NCI-H1048 (cell line): Measurements from ENCODE around the gene SCG3.

Experiments used
- DNase-seq: peaks from one replicate; lab custom pipeline; 2025; lab: John Stamatoyannopoulos, UW

The SCG3 gene

GRCh38 chr15:51758645-51759044, 77.3 kb downstream of the SCG3 start:
- no peak for DNase-seq

DNA sequence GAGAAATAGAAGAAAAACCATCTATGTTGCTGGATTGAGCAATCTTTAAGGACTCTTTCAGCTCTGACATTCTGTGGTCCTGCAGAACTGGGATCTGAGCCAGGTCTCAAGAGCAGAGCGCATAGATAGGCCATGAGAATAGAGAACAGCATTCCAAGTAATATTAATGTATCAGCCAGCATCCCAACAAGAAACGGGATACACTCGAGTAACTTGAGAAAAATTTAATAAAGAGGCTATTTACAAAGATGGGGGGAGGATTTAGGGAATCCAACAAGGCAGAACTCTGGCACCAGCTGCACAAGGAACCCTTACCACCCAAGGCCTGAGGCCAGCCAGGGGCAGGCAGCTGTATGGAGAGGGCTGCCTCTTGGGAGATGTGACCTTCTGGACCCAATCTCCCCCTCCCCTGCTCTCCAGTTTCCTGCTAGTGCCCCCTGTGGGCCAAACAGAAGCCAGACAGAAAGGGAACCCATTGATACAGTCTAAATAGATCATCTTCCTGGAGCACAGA, 78.3 kb downstream of the SCG3 start:
- DNase-seq, result no peak

DNA sequence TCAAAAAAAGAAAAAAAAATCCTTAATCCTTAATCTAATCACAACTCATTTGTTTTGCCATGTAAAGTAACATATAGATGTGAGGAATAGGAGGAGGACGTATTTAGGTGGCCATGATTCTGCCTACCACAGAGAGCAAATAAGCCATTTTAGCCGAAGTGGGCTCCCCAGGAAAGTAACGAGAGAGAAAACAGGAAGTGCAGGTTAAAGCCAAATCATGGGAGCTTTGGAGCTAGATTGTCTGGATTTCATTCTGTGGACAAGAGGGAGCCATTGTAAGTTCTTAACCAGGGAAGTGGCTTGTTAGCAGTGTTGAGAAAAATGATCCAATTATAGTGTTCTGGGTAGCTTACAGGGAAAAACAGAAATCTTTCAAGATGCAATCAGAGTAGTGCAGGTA, 79.5 kb downstream of the SCG3 start:
- DNase-seq, result no peak

DNA sequence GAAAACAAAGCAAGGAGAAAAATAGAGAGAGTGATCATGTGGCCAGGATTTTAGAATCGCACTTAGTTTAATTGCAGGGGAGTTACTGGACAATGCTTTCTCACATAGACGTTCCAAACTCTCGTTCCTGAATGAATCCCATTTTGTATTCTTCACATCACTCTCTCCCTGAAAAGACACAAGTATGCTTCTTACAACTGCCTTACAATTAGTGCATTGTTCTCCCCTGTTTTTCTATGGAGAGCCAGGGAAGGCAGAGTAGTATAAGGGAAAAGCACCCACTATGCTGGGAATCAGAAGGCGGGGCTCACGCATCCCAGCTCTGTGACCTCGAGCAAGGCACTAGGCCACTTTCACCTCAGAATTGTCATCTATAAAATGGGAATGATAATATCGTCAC, 84.4 kb downstream of the SCG3 start:
- DNase-seq, result no peak

- DNase-seq, result no peak
Measured at GRCh38 chr15:51766341-51766740, 85.0 kb downstream of the SCG3 start.

- DNase-seq, result no peak
Measured at GRCh38 chr15:51768018-51768417, 86.7 kb downstream of the SCG3 start.
